NCI-H345 (cell line): ENCODE results near the gene REC8.
A peak's percentile ranks its signal among the peaks of the same experiment; 100 is the strongest.

Experiments
- DNase-seq: peaks from one replicate; lab custom pipeline; 2025; lab: John Stamatoyannopoulos, UW

REC8 gene, protein sequence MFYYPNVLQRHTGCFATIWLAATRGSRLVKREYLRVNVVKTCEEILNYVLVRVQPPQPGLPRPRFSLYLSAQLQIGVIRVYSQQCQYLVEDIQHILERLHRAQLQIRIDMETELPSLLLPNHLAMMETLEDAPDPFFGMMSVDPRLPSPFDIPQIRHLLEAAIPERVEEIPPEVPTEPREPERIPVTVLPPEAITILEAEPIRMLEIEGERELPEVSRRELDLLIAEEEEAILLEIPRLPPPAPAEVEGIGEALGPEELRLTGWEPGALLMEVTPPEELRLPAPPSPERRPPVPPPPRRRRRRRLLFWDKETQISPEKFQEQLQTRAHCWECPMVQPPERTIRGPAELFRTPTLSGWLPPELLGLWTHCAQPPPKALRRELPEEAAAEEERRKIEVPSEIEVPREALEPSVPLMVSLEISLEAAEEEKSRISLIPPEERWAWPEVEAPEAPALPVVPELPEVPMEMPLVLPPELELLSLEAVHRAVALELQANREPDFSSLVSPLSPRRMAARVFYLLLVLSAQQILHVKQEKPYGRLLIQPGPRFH

DNA sequence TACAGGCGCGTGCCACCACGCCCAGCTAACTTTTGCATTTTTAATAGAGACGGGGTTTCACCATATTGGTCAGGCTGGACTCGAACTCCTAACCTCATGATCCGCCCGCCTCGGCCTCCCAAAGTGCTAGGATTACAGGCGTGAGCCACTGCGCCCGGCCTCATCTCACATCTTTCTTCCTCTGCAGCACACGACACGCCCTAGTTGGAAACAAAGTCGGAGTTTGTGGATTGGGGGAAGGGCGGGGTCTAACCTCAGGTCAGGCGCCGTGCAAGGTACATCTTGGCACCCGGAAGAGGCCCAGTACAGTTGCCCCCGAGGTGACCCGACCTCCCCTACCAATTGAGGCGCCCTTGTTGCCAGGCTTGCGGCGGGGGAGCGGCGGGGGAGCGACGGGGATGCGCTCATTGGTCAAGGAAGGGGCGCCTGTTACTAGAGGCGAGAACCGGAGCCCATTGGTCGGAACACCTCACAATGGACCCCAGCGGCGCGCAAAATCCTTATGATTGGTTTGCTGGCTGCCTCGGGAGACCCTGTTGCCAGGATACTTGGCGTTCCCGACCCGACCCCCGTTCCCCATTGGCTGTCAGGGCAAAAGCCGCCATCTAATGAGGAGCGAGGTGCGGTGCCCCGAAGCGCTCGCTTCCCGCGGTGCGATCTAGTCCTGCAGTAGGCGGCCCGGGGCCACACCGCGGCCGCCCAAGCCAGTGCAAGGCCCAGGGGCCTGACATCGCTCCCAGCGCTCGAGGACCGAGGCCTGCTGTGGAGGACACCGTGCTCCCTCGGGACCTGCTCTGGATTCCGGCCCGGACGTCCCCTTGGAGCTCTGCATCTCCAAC is at the start of gene REC8:
REC8 (plus strand) TSS at position 659 of the 839 bp plus-strand sequence. CDS start 473 bp downstream, outside the sequence.
- DNase-seq = peak; percentile 92

DNA sequence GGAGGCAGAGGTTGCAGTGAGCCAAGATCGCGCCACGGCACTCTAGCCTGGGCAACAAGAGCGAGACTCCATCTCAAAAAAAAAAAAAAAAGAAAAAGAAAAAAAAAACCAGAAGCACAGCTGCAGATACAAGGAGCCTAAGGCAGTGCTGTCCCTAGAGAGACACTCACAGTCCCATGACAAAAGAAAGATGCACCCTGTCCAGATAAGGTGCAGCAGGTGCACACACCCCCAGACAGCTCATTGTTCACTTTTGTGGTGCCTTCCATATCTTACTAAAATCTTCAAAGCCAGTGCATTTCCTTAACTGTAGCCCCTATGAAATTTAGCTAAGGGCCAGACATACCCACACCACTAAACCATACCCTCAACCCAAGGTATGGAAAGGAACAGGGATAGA is 49.5 kb upstream of the REC8 start:
- no peak for DNase-seq

DNA sequence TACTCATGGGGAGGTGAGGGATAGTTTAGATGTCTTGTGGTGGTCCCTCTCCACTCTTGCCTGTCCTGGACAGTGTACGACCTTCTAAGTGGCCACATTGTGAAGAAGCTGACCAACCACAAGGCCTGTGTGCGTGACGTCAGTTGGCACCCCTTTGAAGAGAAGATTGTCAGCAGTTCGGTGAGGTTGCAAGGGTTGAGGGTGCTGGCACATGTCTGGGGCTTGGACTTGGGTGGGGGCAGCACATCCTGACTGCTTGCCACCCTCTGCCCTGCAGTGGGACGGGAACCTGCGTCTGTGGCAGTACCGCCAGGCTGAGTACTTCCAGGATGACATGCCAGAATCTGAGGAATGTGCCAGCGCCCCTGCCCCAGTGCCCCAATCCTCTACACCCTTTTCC is 49.0 kb upstream of the REC8 start:
- no peak for DNase-seq

DNA sequence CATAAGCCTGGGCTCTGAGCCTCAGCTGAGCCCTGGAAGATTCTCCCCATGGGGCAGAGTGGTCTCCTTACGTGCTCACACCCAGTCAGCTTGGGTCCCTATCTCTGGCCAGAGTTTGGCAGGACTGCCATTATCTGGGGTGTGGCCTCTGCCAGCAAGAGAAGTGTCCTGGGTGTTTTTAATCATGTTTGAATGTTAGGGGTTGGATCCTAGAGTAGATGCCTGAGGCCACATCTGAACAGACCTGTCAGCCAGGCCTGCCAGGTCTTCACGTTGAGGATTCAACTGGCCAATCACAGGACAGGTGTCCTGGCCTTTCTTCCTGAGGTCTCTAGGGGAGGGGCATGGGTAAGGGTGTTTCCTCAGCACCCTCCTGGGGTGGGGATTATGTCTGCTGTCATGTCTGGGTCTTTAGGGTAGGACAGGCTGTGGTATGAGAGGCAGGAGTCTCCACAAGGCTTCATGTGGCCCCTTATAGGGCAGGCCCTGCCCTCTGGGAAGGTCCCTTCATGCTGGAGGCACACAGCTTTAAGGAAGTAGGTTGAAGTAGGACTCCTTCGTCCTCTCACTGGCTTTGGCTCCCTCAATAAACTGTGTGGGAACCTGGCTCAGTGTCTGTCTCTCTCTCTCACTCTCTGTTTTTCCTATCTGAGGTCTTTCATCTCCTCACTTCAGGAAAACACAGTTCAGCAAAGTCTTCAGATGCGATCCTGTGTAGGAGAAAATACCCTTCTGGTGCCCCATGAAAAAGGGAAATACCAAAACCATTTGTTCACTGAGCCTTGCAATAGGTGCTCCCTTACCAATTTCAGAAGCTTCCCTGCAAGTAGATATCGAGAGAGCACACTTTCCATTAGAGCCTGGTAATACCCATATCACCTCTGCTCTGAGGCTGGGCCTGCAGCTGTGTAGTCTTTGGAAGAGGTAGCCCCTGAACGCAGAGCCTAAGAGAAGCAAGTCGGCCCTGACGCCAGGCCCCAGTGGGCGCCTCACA is 48.2 kb upstream of the REC8 start:
- DNase-seq = no peak

DNA sequence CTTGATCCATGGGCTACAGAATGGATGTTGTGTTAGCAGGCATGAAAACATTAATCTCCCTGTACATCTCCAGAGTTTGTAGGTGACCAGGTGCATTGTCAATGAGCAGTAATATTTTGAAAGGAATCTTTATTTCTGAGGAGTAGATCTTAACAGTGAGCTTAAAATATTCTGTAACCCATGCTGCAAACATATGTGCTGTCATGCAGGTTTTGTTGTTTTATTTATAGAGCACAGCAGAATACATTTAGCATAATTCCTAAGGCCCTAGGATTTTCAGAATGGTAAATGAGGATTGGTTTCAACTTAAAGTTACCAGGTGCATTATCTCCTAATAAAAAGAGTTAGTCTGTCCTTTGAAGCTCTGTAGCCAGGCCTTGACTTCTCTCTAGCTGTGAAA is 44.9 kb upstream of the REC8 start:
- DNase-seq = no peak

DNA sequence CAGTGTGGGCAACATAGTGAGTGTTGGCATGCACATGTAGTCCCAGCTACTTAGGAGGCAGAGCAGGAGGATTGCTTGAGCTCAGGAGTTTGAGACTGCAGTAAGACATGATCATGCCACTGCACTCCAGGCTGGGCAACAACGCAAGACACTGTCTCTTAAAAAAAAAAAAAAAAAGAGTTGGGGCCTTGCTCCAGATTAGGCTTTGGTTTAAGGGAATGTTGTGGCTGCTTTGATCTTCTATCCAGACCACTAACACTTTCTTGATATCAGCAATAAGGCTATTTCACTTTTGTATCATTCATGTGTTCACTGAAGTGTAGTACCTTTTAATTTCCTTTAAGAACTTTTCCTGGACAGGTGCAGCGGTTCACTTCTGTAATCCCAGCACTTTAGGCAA is 44.2 kb upstream of the REC8 start:
- DNase-seq = no peak

DNA sequence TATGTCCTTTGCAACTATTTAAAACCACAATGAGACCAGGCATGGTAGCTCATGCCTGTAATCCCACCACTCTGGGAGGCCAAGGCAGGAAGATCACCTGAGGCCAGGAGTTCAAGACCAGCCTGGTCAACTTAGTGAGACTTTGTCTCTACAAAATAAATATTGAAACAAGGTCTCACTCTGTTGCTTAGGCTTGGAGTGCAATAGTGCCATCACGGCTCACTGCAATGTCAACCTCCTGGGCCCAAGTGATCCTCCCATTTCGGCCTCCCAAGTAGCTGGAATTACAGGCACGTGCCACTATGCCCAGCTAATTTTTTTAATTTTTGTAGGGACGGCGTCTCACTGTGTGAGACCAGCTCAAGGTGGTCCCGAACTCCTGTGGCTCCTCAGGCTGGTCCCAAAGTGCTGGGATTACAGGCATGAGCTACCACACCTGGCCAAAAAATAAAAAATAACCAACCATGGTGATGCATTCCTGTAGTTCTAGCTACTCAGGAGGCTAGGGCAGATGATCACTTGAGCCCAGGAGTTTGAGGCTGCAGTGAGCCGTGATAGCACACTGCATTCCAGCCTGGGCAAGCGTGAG is 42.4 kb upstream of the REC8 start:
- no peak for DNase-seq

DNA sequence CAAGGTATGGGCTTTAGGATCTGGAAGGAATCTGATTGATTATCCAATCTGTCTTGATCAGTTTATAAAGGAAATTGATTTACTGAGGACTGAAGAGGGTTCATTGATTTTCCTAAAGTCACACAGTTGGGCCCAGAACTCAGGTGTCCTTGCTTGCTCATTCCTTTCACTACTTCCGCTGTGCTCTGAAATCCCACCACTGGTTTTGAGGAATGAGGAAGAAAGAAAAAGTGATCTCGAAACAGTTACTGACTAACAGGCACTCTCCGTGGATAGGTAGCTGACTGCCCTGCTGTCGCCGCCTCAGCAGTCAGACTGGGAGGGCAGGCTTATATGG is 41.5 kb upstream of the REC8 start, which contains the start of gene FITM1:
FITM1 (plus strand) TSS at position 280 of the 337 bp plus-strand sequence. CDS start 905 bp downstream, outside the sequence.
- DNase-seq = no peak

DNA sequence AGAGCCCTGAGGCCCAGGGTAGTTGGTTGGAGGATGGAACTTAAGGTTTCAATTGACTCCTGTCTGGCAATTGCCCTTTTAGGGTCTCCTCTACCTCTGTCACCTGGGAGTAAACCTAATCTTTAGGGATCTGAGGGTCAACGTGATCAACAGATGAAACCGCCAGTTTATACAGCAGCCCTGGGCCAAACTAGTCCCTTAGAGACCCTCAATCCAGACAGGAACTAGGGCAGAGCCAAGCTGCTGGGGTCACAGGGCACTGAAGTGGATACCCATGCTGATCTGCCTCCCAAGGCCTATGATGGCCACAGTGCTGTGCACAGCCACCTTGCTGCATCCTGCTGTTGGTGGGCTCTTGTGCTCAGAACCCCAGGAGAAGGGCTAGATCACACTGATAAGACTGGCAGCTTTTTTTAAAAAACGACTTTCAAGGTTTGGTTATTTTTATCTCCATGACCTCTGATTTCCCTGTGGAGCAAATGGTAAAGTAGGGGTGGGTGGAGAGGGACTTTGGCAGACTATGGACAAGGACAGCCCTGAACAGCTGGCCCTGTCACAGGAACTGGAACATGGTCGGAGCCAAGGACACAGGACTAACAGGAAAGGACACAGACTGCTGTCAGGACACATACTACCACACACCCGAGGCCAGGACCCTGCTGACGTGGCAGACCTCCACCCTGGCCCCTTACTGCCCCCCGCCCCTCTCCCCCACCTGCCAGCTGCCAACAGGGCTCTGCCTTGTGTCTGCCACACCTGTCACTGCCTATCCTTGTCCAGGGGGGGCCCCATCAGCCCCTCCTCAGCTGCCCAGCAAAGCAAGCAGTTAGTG is 40.9 kb upstream of the REC8 start:
- no peak for DNase-seq

DNA sequence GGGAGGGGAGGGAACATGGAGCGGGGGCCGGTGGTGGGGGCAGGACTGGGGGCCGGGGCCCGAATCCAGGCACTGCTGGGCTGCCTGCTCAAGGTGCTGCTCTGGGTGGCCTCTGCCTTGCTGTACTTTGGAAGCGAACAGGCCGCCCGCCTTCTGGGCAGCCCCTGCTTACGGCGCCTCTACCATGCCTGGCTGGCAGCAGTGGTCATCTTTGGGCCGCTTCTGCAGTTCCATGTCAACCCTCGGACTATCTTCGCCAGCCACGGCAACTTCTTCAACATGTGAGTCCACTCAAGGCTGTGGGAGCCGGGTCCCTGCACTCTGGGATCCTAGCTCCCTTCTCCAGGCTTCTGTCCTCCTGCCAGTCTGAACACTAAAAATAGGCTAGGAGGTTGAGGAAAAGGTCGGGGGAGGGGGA is 40.3 kb upstream of the REC8 start:
- no peak for DNase-seq

DNA sequence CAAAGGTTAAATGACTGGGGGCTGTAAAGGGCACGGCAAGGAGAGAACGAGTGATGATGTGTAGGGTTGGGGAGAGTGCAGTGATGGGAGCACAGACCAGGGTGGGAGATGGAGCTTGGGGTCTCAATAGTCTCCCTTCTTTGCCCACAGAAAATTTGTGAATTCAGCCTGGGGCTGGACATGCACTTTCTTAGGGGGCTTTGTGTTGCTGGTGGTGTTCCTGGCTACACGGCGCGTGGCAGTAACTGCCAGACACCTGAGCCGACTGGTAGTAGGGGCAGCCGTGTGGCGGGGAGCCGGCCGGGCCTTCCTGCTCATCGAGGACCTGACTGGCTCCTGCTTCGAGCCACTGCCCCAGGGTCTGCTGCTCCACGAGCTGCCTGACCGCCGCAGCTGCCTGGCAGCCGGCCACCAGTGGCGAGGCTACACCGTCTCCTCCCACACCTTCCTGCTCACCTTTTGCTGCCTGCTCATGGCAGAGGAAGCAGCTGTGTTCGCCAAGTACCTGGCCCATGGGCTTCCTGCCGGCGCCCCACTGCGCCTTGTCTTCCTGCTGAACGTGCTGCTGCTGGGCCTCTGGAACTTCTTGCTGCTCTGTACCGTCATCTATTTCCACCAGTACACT is 39.7 kb upstream of the REC8 start:
- no peak for DNase-seq

DNA sequence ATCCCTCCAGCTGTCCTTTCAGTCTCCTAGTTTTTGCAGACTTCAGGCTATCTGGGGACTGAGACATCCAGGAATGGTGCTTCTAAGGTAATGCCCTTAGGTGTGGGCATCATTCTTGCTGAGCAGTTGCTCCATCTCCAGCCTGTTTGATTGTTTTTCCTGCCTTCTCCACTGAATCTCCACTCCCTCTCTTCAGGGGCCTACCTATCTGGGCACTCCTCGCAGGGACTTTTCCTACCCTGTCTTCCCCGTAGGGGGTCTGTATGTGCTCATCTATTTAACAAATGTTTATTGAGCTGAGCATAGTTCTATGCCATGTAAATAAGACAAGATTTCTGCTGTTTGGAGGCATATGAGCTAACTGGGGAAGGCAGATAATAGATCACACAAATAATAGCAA is 38.9 kb upstream of the REC8 start:
- no peak for DNase-seq

DNA sequence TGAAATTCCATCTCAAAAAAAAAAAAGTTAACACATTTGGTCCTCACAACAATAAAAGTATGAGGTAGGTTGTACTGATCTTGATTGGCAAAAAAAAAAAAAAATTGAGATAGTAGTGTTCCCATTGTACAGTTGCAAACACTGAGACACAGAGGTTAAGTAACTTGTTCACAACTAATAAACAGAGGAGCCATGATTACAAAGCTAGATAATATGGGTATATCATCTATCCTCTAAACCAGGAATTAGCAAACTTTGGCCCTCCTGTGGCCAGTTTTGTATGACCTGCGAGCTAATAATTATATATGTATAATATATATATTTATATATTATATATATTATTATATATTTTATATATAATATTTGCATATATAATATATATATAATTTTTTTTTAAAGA is 38.1 kb upstream of the REC8 start:
- no peak for DNase-seq

DNA sequence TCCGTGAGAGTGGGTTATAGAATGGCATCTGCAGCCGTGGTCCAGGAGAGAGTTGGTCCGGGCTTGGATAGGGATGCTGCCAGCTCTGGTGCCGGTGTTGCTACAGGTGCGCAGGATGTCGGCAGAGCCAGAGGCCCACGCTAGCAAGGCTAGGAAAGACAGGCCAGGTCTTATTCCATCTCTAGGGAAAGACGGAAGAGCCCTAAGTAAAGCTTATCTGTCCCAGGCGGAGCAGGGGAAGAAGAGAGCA is 36.4 kb upstream of the REC8 start:
- no peak for DNase-seq

DNA sequence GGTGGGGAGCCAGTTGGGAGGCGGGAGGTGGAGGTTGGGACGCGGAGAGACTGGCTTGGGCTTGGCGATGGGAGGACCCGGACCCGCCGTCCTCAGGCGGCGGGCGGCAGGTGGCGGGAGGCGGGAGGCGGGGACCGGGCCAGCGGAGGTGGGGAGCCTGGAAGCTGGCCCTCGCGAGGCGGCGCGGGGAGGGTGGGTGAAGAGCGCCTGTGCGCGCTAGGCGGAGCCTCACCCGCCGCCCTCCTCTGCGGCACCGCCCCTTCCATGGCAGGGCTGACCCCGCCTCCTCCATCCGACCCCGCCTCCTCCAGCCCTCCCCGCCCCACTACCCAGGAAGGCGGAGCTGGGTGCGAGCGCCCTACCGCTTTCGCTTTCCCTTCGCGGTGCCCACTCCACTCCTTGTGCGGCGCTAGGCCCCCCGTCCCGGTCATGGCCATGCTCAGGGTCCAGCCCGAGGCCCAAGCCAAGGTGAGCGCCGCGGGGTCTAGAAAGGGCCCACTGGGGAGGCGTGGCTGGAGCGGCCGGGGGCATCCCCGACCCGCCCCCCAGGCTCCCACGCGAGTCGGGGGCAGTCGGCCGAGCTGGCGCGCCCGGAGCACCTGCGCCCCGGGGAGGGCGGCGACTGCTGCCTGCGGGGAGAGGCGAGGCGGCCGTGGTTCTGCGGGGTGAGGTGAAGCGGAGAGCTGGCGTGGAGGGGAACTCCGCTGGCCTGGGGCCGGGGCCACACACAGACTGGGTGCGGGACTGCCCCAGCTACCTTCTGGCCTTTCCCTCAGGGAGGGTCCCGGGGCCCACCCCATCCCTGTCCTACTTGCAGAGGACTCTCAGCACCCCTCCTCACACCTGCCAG is 35.8 kb upstream of the REC8 start, which contains the start of gene PSME1:
PSME1 (plus strand) TSS at position 361 of the 850 bp plus-strand sequence; CDS start at position 430, 69 bp downstream.
- peak; percentile 94 for DNase-seq

DNA sequence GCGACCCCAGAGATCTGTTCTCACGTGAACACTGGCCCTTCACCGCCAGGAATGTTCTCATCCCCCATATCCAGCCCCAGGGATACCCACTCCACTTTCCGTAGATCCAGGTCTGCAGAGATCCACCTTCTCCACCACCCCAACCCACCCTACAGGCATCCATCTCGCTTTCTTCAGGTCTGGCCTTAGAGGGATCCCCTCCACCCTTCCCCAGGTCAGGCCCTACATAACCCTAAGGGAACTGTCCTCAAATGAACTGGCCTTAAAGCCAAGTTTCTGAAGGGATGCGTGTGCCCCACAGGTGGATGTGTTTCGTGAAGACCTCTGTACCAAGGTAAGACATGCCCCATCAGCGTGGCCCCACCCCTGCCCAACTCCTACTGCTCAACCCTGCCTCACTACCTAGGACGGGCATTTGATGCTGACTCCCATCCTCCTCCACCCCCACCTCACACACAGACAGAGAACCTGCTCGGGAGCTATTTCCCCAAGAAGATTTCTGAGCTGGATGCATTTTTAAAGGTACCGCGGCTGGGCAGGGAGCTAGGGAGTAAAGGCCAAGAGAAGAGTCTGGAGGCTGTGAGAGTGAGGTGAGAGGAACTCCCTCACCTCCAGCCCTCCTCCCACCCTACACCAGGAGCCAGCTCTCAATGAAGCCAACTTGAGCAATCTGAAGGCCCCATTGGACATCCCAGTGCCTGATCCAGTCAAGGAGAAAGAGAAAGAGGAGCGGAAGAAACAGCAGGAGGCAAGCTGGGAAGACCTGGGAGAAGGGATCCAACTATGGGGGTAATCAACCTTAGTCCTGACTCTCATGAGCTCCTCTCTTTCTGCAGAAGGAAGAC is 35.0 kb upstream of the REC8 start:
- DNase-seq = no peak

DNA sequence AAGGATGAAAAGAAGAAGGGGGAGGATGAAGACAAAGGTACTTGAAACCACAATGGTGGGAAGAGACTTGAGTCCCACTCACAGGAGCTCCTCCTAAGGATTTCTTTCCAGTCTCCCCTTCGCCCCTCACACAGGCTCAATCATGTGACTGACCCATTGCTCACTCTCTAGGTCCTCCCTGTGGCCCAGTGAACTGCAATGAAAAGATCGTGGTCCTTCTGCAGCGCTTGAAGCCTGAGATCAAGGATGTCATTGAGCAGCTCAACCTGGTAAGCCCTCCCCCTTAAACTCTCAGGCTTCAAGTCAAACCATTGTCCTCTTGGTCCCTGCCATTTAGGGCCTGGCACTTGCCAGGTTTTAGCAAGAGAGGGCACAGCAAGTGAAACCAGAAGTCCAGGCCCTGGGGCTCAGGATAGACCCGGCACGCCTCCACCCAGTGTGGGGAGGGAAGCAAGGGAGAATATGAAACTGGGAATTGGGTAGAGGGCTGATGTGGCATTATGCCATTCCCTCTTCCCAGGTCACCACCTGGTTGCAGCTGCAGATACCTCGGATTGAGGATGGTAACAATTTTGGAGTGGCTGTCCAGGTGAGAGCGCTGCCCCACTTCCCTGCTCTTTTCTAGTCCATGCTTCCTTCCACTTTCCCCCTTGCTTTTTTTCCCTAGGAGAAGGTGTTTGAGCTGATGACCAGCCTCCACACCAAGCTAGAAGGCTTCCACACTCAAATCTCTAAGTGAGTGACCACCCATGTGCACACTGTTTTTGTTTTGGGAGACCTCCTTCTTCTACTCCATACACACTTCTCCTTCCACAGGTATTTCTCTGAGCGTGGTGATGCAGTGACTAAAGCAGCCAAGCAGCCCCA is 34.1 kb upstream of the REC8 start:
- no peak for DNase-seq
